ENCODE measurements around the gene SETBP1. TPM values are rescaled to one million over a fixed set of nuclear protein-coding genes. Genes with fewer than 3 reads are reported as not detected.
"Not testable (repeated sequence)": the region's sequence is repeated elsewhere in the genome, so short reads cannot be mapped to it uniquely, and the experiment has no call there.

SETBP1 gene
- polyA plus RNA-seq, 3 donors from 2014 or later: 1.2 to 4.3 TPM; not detected in 1

- no peak overlapping the region for H3K4me3 Mint-ChIP-seq
- no peak for DNase-seq
- H3K27me3 Mint-ChIP-seq (ENCODE audit: low read depth in 3 of 3): peaks cover 0 to 1% (median 0%) of the 10 kb centered on the region in 3 donors
- peaks cover 6 to 15% of the 10 kb centered on the region in 2 donors for H3K4me1 Mint-ChIP-seq
- H3K27ac Mint-ChIP-seq: no peak overlapping the region
- peaks cover 0 to 3% (median 0%) of the 10 kb centered on the region in 3 donors for H3K36me3 Mint-ChIP-seq
- H3K9me3 Mint-ChIP-seq: no peaks in the 10 kb centered on the region
Measured at GRCh38 chr18:44790860-44791259, 110.2 kb downstream of the SETBP1 start.

- H3K27ac Mint-ChIP-seq: no peak overlapping the region
Measured at GRCh38 chr18:44791520-44791919, 110.8 kb downstream of the SETBP1 start.

GRCh38 chr18:44792456-44793061 lies 111.9 kb downstream of the SETBP1 start:
- Mint-ChIP-seq H3K27ac (no peak overlapping the region), H3K27me3 (ENCODE audit: low read depth in 3 of 3) (peaks cover 0 to 3% (median 0%) of the 10 kb centered on the region in 3 donors), H3K4me1 (no peaks in the 10 kb centered on the region), H3K36me3 (peaks cover 0 to 3% (median 0%) of the 10 kb centered on the region in 3 donors), H3K4me3 (no peak overlapping the region), H3K9me3 (no peaks in the 10 kb centered on the region)
- DNase-seq: no peak

More at GRCh38 chr18:44791520-44791919, 110.8 kb downstream of the SETBP1 start:
- peaks cover 0 to 3% (median 0%) of the 10 kb centered on the region in 3 donors for H3K36me3 Mint-ChIP-seq
- no peaks in the 10 kb centered on the region for H3K9me3 Mint-ChIP-seq
- no peak overlapping the region for H3K4me3 Mint-ChIP-seq
- no peak for DNase-seq
- peaks cover 6 to 8% of the 10 kb centered on the region in 2 donors for H3K4me1 Mint-ChIP-seq
- peaks cover 0 to 1% (median 0%) of the 10 kb centered on the region in 3 donors for H3K27me3 Mint-ChIP-seq (ENCODE audit: low read depth in 3 of 3)

GRCh38 chr18:44793194-44793593 lies 112.5 kb downstream of the SETBP1 start:
- Mint-ChIP-seq H3K4me1 (peaks cover 0 to 4% of the 10 kb centered on the region in 2 donors), H3K27me3 (ENCODE audit: low read depth in 3 of 3) (peaks cover 0 to 3% (median 0%) of the 10 kb centered on the region in 3 donors), H3K9me3 (no peaks in the 10 kb centered on the region), H3K4me3 (no peak overlapping the region), H3K27ac (no peak overlapping the region), H3K36me3 (peaks cover 0 to 3% (median 0%) of the 10 kb centered on the region in 3 donors)
- DNase-seq: no peak

GRCh38 chr18:44793685-44794084 lies 113.0 kb downstream of the SETBP1 start:
- Mint-ChIP-seq H3K27me3 (ENCODE audit: low read depth in 3 of 3) (peaks cover 0 to 3% (median 0%) of the 10 kb centered on the region in 3 donors), H3K36me3 (peaks cover 0 to 3% (median 0%) of the 10 kb centered on the region in 3 donors), H3K4me3 (no peak overlapping the region), H3K4me1 (peaks cover 2 to 9% of the 10 kb centered on the region in 2 donors), H3K9me3 (no peaks in the 10 kb centered on the region), H3K27ac (no peak overlapping the region)
- DNase-seq: no peak

- Mint-ChIP-seq H3K36me3 (peaks cover 2 to 4% (median 3%) of the 10 kb centered on the region in 3 donors), H3K27ac (no peak overlapping the region), H3K9me3 (peaks cover 0 to under 1% (median 0%) of the 10 kb centered on the region in 6 donors), H3K4me3 (no peak overlapping the region), H3K27me3 (ENCODE audit: low read depth in 3 of 3) (peaks cover 0 to 3% (median 0%) of the 10 kb centered on the region in 3 donors), H3K4me1 (peaks cover 17 to 24% of the 10 kb centered on the region in 2 donors)
- DNase-seq: no peak
Measured at GRCh38 chr18:44795241-44795640, 114.6 kb downstream of the SETBP1 start.

- peaks cover 0 to 2% (median 0%) of the 10 kb centered on the region in 6 donors for H3K9me3 Mint-ChIP-seq
- H3K27me3 Mint-ChIP-seq (ENCODE audit: low read depth in 3 of 3): peaks cover 0 to 3% (median 0%) of the 10 kb centered on the region in 3 donors
- no peak for DNase-seq
- peak overlapping the region in 1 of 6 donors; percentile 12 for H3K27ac Mint-ChIP-seq
- peaks cover 5 to 13% (median 6%) of the 10 kb centered on the region in 3 donors for H3K36me3 Mint-ChIP-seq
- peaks cover 22 to 31% of the 10 kb centered on the region in 2 donors for H3K4me1 Mint-ChIP-seq
- no peak overlapping the region for H3K4me3 Mint-ChIP-seq
Measured at GRCh38 chr18:44796429-44797428, 116.0 kb downstream of the SETBP1 start.

- peaks cover 5 to 21% (median 9%) of the 10 kb centered on the region in 3 donors for H3K36me3 Mint-ChIP-seq
- no peak for DNase-seq
- H3K27ac Mint-ChIP-seq: peak overlapping the region in 5 of 6 donors; percentile 0 to 67 (median 32)
- peaks cover 0 to 2% (median 0%) of the 10 kb centered on the region in 6 donors for H3K9me3 Mint-ChIP-seq
- no peak overlapping the region for H3K4me3 Mint-ChIP-seq
- H3K27me3 Mint-ChIP-seq (ENCODE audit: low read depth in 3 of 3): peaks cover 0 to 3% (median 0%) of the 10 kb centered on the region in 3 donors
- peaks cover 22 to 31% of the 10 kb centered on the region in 2 donors for H3K4me1 Mint-ChIP-seq
Measured at GRCh38 chr18:44798433-44799048, 117.9 kb downstream of the SETBP1 start.

GRCh38 chr18:44799382-44799906 lies 118.8 kb downstream of the SETBP1 start:
- peaks cover 0 to 2% (median 0%) of the 10 kb centered on the region in 6 donors for H3K9me3 Mint-ChIP-seq
- H3K27ac Mint-ChIP-seq: peak overlapping the region; percentile 17 to 76 (median 56)
- H3K4me1 Mint-ChIP-seq: peaks cover 22 to 37% of the 10 kb centered on the region in 2 donors
- peaks cover 0 to 3% (median 0%) of the 10 kb centered on the region in 3 donors for H3K27me3 Mint-ChIP-seq (ENCODE audit: low read depth in 3 of 3)
- peak overlapping the region in 2 of 5 donors; percentile 30 to 44 for H3K4me3 Mint-ChIP-seq
- peaks cover 8 to 28% (median 12%) of the 10 kb centered on the region in 3 donors for H3K36me3 Mint-ChIP-seq
- DNase-seq: no peak

- Mint-ChIP-seq H3K4me1 (peaks cover 22 to 39% of the 10 kb centered on the region in 2 donors), H3K27ac (peak overlapping the region; percentile 4 to 76 (median 66)), H3K4me3 (peak overlapping the region; percentile 25 to 44 (median 26)), H3K27me3 (ENCODE audit: low read depth in 3 of 3) (peaks cover 0 to 3% (median 0%) of the 10 kb centered on the region in 3 donors), H3K9me3 (peaks cover 0 to 2% (median 0%) of the 10 kb centered on the region in 6 donors), H3K36me3 (peaks cover 8 to 28% (median 12%) of the 10 kb centered on the region in 3 donors)
- DNase-seq: peak; percentile 7 to 30 (median 28)
Measured at GRCh38 chr18:44799907-44800421, 119.3 kb downstream of the SETBP1 start.

- H3K9me3 Mint-ChIP-seq; DNase-seq; H3K27me3 Mint-ChIP-seq (ENCODE audit: low read depth in 3 of 3): not testable (repeated sequence)
- Mint-ChIP-seq H3K4me1 (peaks cover 28 to 47% of the 10 kb centered on the region in 2 donors), H3K27ac (peak overlapping the region in 3 of 6 donors; percentile 47 to 67 (median 67)), H3K4me3 (peak overlapping the region in 1 of 5 donors; percentile 30), H3K36me3 (peaks cover 8 to 32% (median 12%) of the 10 kb centered on the region in 3 donors)
Measured at GRCh38 chr18:44800766-44801165, 120.1 kb downstream of the SETBP1 start.

GRCh38 chr18:44801781-44802180 lies 121.1 kb downstream of the SETBP1 start:
- Mint-ChIP-seq H3K27me3 (ENCODE audit: low read depth in 3 of 3) (peaks cover 0 to 3% (median 0%) of the 10 kb centered on the region in 3 donors), H3K4me3 (peak overlapping the region in 1 of 5 donors; percentile 34), H3K27ac (peak overlapping the region in 1 of 6 donors; percentile 61), H3K36me3 (peaks cover 8 to 32% (median 12%) of the 10 kb centered on the region in 3 donors), H3K4me1 (peaks cover 37 to 57% of the 10 kb centered on the region in 2 donors), H3K9me3 (peaks cover 0 to 2% (median 0%) of the 10 kb centered on the region in 6 donors)
- no peak for DNase-seq

Data from immature natural killer cell (primary cell).